G401.6 (cell line): ENCODE measurements around the gene ENKUR.
"Not testable (repeated sequence)": the region's sequence is repeated elsewhere in the genome, so short reads cannot be mapped to it uniquely, and the experiment has no call there.

Source experiments
- FAIRE-seq: peaks from 2 replicates; lab custom pipeline; 2012; peaks lifted over from hg19 to GRCh38; lab: Jason Lieb, UNC

ENKUR gene

DNA sequence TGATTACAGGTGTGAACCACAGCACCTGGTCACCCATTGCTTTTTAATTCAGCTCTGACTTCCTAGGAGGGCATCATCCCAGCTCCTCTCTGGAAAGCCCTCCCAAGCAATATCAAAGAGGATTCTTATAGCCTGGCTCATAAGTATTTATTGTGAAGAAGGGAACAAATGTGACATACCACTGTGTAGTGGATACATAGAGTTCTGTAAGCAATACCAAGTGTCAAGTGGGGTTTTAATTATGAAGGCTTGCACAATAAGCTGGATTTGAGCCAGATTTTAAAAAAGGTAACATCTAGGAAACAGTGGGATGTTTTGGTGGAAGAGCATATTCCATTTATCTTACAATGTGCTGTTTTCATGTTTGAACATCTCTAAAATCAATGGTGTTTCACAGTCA is 44.6 kb downstream of the ENKUR start:
- no peak for FAIRE-seq

DNA sequence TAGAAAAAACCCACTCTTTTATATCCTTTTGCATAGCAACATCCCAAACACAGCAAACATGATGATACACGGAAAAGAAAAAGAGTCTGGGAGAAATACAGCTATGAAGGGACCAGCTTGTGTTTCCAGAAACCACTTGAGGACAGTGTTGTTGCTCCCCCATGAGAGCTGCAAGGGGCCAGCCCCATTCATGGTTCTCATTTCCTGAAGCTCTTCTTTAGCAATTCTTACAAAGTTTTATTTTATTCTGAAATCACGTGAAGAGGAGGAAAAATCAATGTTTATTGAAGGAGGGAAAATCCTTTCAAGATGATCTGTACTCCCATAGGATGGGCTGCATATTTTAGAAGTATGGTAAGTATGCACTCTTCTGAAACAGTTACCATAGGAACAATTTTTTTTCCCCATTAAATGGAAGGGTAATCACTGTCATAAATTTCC is 46.1 kb downstream of the ENKUR start:
- FAIRE-seq: no peak

DNA sequence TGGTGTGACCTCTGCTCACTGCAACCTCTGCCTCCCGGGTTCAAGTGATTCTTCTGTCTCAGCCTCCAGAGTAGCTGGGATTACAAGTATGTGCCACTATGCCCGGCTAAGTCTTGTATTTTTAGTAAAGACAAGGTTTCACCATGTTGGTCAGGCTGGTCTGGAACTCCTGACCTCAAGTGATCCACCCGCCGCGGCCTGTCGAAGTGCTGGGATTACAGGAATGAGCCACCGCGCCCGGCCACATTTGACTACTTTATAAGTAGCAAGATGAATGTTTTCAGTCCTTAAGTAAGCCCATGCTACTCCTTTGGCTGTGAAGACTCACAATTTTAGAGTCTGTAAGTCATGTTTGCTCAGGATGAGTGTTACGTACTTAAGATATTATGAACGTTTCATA is 47.0 kb downstream of the ENKUR start:
- not testable (repeated sequence) for FAIRE-seq

DNA sequence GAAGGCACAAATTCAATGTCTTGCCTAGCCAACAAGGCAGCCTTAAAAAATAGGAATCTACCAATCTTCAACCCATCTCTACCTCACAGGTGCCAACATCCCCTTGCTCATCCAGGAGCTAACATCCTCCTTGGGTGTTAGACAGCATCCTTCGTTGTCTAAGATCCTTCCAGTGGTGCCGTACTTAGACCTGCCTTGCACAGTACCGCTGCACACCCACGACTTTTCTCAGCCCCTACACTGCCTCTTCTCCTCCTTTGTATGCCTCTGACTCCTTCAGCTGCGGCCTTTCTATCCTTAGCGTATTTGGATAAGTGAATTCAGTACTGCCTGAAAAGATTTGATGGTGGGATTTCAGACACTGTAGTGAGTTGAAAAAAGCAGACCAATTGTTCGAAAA is 47.6 kb downstream of the ENKUR start:
- no peak for FAIRE-seq

DNA sequence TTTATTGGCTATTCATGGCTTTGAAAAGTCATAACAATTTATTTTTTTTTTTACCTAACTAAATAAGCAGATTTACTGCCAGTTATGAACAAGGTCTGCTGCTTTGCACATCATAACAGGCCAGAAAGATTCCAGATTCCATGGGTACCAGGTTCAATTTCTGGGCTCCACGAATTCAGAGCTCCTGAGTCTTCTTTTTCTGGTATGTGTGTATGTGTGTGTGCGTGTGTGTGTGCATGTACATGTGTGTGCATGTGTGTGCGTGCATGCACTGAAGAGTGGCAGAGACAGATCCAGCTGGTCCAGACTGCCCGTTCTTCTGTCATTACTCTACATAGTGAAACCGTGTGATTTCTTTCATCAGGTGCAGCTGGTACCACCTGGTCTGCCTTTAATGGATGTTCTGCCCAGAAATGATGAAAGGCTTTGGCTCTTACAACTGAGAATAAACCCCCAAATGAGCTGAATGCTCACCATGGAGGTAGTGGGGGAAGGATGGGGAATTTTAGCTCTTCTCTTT is 48.9 kb downstream of the ENKUR start:
- no peak for FAIRE-seq

DNA sequence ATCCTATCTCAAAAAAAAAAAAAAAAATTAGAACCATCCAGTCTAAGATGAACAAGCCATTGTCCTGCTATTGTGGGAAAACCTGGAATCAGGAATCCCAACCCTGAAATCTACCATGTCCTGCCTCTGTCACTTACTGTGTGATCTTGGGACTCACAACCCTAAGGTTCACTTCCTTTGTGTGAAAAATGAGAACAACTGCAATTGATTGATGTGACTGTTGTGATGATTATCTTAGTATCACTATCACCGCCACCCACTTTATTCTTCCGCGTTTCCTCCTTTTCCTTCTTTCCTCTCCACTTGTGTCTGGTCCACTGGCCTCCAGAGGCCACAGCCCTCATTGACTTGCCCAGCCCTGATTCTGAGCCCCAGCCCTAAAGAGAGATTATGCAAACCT is 50.9 kb downstream of the ENKUR start:
- no peak for FAIRE-seq

DNA sequence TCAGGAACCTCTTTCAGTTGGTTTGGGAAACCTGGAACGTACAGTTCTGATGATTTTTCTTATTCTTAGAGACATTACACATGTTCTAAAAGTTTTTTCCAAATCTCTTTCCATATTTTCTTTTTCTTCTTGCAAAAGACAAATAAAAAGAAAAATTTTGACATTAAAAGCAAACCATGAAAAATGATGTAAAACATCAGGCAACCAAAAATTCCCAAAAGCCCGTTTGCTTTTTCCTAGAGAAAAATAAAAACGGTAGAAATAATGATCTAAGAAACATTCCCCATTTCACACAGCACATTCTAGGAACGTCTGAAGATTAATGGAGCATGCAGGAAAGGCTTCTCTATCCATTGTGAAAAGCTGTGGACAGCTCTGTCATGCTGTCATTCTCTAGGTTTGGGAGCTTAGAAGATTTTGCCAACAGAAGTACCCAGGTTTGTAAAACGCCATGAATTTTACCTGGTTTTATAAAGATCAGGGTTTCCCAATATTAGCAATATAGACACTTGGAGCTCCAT is 52.4 kb downstream of the ENKUR start:
- FAIRE-seq: no peak

DNA sequence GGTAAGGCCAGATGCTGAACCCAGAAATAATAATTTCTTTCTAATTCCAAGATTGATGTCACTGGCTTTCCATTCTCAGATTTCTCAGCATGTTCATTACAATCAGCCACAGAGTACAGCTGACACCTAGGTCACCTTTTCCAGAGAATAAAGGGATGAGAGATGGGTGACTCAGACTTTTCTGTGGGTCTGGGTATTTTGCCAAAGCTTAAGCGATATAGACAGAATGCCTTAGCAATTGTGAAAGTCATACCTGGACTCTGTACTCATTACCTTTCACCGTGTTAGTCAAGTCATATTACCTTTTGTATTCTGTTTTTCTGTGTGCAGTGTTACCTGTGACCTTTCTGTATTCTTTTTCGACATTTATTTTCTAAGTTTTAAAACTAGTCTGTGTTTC is 53.0 kb downstream of the ENKUR start:
- no peak for FAIRE-seq

DNA sequence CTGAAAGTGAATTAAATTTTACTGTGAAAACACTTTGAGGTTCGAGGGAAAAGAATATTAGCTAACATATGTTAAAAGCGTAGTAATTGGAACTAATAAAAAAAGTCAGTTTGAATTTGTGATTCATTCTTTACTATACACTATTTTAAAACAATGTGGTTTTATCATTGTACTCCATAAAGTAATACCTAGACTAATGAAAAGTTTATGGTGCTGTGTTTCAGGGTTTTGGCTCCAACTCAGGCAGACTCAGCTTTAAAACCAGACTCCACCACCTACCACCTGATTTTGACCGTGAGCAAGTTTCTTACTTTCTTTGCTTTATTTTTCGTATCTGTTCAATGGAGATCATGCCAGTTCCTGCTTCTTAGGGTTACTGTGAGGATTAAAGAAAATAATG is 54.4 kb downstream of the ENKUR start:
- FAIRE-seq: no peak

DNA sequence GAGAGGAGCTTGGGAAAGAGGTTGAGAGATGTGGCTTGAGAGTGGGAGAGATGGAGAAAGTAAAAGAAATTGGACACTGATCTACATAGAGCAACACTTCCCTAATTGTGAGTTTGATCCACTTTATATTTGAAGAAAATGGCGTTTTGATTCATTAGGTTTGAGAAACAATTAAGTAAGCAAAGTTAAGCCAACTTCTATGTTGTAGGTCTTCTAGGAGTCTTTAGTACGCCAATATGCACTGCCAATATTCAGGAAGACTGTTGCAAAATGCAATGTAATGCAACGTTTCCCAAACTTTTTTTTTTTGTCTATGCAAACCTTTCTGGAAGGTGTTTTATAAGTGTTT is 56.6 kb downstream of the ENKUR start:
- no peak for FAIRE-seq

DNA sequence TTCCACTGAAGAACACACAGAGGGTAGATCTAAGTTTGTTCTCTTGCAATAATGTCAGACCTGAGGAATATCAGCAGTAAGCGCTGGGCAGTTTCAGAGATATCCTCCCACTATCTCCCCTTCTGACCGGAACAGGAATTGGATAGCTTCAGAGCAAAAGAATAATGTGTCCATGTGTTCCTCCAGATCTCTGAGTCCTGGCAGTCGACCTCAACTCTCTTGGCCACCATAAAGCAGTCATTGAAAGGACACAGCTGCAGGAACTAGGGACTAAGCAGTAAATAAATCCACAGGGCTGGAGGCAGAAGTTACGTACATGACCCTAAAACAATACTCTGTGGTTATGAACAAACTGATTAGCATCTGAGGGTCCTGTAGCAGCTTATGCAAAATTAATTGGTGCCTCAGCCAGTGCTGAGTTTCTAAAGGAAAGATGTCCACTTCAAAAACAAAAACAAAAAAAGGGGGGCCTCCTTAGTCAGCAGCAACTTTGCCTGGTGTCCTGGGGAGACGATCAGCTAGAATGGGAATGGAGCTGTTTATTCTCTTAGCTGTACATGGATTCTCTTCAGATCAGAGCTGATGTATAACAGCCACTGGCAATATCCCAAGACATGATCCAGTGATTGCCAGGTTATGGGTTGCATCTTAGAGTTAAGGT is 57.1 kb downstream of the ENKUR start:
- FAIRE-seq: no peak

DNA sequence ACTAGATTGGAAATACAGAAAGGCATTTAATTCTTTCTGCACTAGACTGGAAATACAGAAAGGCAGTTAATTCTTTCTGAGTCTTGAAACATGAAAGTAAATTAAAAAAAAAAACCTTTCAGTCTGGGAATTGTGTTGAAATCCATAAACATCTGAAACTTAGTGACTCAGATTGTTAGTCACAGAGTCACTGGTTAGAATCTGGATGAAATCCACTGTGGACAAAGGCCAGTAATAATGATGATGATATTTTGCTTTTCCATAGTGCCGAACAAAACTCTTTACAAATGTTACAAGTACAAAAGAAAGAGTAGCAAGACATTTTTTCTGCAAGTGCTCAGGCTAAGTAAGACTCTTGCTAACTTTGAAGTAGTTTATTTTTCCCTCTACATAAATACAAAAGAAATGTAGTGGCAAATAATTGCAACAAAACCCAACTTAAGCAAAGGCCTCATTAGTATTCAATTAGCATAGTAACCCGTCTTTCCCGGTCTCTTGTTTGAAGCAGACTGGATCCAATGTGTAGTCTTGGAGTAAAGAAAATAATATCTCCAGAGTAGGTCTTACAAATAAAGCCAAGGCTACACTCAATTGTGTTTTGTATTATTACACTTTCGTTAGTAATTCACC is 57.8 kb downstream of the ENKUR start:
- no peak for FAIRE-seq

DNA sequence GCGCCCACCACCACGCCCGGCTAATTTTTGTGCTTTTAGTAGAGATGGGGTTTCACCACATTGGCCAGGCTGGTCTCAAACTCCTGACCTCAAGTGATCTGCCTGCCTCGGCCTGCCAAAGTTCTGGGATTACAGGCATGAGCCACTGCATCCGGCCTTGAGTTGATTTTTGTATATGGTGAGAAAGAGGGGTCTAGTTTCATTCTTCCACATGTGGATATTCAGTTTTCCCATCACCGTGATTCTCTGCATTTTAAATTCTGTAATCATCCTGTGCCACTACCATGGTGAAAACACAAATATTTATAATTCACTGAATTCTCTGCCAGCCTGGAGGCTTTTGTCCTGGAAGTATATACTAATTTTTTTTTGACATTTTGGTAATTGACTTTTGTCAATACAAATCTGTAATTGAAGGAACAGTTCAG is 58.3 kb downstream of the ENKUR start:
- not testable (repeated sequence) for FAIRE-seq

DNA sequence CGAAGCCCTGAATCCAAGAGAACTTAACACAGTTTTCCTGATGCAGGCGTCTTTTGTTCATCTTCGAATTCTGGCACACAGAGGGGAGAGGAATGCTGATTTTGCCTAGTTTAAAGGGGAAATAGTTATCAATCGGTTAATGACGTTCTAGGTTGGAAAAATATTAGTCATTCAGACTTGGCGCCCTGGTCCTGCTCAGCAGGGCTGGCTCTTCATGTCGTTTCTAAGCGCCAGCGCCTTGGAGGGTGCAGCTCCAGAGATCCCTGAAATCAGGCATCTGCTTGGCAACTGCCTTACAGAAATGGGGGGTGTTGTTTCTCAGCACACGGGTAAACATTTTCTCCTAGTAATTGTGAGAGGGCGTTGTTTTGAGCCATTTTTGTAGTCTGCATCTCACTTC is 62.3 kb downstream of the ENKUR start:
- FAIRE-seq: no peak

DNA sequence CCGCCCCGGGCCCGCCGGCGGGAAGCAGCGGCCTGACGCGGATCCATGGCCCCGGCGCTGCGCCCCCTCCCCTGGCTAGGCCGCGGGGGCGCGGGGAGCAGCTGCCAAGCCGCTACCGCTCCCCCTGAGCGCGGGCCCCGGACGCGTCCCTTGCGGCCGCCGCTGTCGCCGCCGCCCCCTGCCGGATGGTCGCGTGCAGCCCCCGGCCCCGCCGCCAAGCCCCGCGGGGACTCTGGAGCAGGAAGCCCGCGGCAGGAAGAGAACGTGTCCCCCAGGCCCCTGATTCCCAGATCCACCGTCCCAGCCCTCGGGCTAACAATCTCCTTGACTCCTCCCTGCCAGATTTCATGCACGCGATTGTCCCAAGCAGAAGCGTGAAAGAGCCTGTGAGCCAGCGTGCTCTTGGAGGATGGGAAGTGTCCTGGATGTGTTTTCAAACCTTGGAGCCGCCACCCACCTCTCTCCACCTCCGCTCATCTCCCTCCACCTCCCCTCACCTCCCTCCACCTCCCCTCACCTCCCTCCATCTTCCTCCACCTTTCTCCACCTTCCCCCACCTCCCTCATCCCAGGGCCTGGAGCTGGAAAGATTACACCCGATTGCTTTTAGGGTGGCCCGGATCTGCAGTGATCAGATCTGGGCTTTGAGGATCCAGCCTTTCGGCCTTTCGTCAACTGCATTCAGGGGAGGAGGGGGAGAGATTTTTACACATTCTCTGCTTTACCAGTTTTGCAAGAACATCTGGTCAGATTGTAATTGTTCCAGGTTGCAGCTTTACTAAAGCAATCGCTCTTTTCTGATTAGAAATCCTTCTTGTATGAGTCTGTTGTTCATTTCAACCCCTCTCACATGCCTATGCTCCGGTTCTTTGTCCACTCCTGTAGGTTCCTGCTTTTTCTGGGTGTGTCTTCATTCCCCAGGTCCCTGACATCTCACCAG is 63.0 kb downstream of the ENKUR start:
- no peak for FAIRE-seq

DNA sequence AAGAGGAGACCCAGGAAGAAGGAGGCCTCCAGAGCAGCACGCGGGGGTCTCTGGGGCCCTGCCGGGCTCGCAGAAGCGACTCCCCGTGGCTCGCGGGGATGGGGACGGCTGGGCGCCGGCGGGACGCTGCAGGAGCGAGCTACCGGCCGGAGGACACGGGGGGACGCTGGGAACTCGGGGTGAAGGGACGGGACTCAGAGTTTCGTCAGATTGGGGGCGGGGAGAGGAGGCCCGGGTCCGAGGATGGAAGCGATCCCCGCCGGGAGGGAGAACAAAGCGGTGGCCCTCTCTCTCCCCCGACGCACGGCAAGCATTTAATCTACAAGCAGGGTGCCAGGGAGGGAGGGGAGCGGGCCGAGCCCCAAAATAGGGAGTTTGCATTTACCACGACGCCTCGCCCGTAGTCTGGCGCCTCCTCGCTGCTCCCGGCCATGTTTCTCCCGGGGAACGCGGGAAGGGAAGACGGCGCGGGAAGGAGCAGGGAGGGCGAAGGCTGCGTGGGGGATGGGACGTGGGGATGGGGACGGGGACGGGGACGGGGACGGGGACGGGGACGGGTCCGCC is 63.7 kb downstream of the ENKUR start, which contains the start of gene PRTFDC1:
PRTFDC1 (minus strand) TSS at position 464 of the 564 bp plus-strand sequence; CDS start at position 433, 31 bp downstream.
- FAIRE-seq: no peak

DNA sequence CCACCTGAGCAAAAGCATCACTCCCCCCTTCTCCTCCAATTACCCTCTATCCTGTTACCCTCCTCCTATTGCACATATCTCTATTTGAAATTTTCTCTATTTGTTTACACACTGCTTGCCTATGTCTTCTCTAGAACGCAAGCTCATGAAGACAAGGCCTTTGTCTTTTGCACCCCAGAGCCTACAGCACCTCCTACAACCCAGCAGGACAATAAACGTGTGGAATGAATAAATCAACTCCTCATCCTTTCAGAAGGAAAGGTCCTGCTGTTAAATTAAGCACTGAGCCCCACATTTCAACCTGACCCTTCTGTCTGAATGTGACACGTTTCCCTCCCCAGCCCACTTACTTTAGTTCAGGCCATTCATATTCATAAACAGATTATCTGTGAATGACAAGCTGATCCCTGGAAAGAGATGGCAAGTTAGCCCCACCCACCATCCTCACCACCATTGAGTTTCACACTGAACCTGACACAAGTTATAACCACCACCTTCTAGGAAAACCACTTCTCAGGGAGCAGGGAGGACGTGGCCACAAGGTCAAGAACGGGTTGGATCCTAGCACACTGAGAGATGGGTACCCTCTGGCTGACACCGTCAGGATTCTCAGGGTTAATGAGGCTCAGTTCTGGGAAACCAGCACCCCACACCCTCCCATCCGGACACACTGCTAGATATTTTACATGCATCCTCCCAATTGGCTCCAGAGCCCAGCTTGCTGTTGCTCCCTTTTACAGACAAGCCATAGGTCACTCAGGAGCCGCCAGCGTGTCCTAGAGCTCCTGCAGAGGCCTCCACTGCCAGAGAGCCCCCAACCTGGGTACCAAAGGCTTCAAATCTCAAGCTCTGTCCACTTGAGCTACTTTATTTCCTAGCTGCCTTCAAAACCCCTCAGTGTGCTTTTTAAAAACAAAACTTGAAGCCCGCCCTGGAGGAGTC is 64.5 kb downstream of the ENKUR start:
- FAIRE-seq: no peak

DNA sequence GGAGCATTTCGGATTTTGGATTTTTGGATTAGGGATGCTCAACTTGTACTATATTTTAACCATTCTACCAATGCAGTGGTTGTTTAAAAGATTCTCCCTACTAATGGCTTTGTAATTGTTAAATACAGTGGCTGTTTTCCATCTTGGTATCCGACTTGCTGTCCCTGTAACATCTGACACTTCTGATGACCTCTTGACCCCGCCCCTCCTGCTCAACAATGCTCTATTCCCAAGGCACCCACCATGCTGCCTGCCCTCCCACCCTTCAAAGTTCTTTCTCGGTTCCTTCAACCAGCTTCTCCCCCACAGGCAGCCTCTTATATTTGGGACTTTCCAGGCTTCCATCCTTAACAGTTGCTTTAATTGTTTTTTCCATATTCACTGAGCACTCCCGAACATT is 65.5 kb downstream of the ENKUR start:
- FAIRE-seq: no peak

DNA sequence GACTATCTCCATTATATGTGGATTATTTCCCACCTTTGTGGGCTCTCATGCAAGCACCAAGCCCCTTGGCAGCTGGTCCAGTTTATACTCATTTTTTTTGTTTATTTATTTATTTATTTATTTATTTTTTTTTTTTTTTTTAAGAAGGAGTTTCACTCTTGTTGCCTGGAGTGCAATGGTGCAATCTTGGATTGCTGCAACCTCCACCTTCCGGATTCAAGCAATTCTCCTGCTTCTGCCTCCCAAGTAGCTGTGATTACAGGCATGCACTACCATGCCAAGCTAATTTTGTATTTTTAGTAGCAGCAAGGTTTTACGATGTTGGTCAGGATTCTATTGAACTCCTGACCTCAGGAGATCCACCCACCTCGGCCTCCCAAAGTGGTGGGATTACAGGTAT is 66.3 kb downstream of the ENKUR start:
- no peak for FAIRE-seq

DNA sequence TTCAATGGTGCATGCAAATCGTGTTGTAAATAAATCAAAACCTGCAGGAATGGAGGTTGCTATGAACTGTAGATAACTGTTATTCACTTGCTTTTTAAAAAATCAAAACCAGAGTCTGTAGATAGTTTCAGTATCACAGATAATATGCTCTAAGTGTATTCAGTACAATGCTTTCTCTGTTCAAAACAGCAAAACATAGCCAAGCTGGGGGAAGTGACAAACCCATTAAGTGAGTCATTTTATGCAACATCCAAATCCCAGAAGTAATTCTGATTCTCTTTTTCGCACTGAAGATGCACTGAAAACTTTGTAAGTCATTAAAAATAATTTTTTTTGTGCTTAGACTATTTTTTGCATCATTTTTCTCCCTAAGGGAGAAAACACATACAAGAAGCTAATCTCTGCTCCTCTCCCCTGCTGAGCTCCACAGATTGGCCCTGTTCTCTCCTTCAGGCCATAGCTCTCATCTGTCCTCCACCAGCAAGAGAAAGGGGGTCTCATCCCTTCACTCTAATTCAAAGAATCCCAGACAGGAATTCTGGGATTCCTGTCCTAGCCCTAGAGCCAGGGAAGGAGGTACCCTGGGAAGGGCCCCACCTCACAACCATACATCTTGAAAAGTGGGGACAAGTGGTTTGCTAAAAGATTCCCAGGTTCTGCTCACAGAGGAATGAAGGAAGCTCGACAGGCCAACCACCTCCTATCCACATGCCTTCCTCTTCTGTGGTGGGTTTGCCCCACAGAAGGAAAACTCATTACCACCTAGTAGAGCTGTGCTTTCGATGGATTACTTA is 68.5 kb downstream of the ENKUR start:
- FAIRE-seq: no peak
